Activated CD4-positive, alpha-beta T cell treated with anti-CD3 and anti-CD28 coated beads for 36 hours (primary cell): ENCODE measurements around the gene MMP11. TPM values are rescaled to one million over a fixed set of nuclear protein-coding genes. Genes with fewer than 3 reads are reported as not detected.

Experiments used
- ATAC-seq: fragments of 200-7000 bp; cut with Tn5 transposase; one replicate; pipeline ENCODE4 v1.10.0; 2021; ENCODE audit warnings: mild to moderate bottlenecking, moderate library complexity
- CTCF ChIA-PET: fragments of 350-600 bp; sonication (Branson Sonifier 250); formaldehyde crosslinking; loops from one replicate; lab custom pipeline; 2021; ENCODE audit warnings: antibody characterized with exemption; lab: Charles Lee
- POLR2A ChIA-PET: fragments of 350-600 bp; sonication (Branson Sonifier 250); formaldehyde crosslinking; loops from one replicate; lab custom pipeline; 2021; ENCODE audit warnings: antibody characterized with exemption, inconsistent platforms; lab: Charles Lee
- DNase-seq: peaks from one replicate; pipeline ENCODE4 v3.0.0-alpha.2; 2020
- H3K27ac Mint-ChIP-seq: one replicate; pipeline ENCODE4 v1.8.0; 2021; ENCODE audit warnings: mixed read lengths
- H3K27me3 Mint-ChIP-seq: one replicate; pipeline ENCODE4 v1.8.0; 2021; ENCODE audit warnings: mixed read lengths
- H3K36me3 Mint-ChIP-seq: one replicate; pipeline ENCODE4 v1.8.0; 2021; ENCODE audit warnings: low read depth, mixed read lengths
- H3K4me1 Mint-ChIP-seq: one replicate; pipeline ENCODE4 v1.8.0; 2021; ENCODE audit warnings: mixed read lengths
- H3K4me3 Mint-ChIP-seq: one replicate; pipeline ENCODE4 v1.8.0; 2021; ENCODE audit warnings: mild to moderate bottlenecking, moderate library complexity, mixed read lengths
- H3K9me3 Mint-ChIP-seq: one replicate; pipeline ENCODE4 v1.8.0; 2021; ENCODE audit warnings: low read depth, mixed read lengths
- intact Hi-C, 2 experiments: fragments of 100-400 bp; cut with DNase I in 1 of 2; cut with micrococcal nuclease in 1 of 2; formaldehyde crosslinking; loops; one replicate each; pipeline versions ENCODE4 v1.14.2 to v1.15.1; 2022 to 2024; cut with DNase I, micrococcal nuclease
- total RNA-seq, 2 experiments: library from RNA; stranded (reverse); gene quantifications; one replicate each; pipeline ENCODE4 v1.2.3, GENCODE V29; 2021

Gene MMP11
- total RNA-seq, 2 experiments from 2014 or later = 0.32 to 1.1 TPM

DNA sequence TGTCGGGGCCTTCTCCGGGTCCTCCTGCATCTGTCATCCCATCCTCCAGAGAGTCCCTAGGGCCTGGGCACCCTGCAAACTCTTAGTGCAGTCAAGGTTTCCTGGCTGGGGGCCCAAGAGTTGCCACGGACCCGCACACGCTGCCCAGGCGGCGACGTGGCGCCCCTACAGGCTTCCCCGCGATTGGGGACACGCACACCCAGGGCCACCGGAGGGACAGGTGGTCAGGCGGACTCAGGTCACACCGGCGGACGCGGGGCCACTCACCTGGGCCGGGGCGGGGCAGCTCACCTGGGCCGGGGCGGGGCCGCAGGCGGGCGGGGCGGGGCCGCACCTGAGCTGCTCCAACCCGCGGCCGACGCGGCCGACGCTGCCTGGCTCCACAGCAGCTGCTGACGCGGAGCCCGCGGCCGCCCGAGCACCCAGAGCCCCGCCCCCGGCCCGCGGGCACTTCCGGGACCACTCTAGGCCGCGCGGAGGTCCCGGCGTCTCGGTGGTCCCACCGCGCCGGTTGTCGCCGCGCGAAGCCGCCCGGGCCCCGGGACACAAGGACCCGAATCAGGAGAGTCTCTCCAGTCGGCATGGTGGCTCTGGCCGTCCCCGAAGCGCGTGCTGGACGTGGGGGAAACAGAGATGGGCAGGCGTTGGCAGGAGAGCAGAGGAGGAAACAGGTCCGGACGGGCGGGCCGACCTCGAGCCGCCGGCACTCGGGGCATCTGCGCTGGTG is 21.8 kb upstream of the MMP11 start, which contains the start of gene ZNF70:
TSS of gene ZNF70 (minus strand) at position 399 of the 727 bp plus-strand sequence. CDS start 5,972 bp downstream, outside the sequence.
- peak within 1 kb of the TSS; percentile 77 for H3K4me3 Mint-ChIP-seq
- H3K27me3 Mint-ChIP-seq = peaks cover 2% of the 10 kb centered on the region
- H3K4me1 Mint-ChIP-seq = peaks cover 11% of the 10 kb centered on the region
- CTCF ChIA-PET = no interaction called here
- intact Hi-C loops = loop anchor here (1.0 to 5.0 kb wide), 11 partner anchors 14 to 209 kb away; partner anchors contain the start of genes CHCHD10 (in 1 of the 2), DERL3 (in 1 of the 2), MIF (in 1 of the 2) and SMARCB1 (in 1 of the 2)
- no peaks in the 10 kb centered on the region for H3K9me3 Mint-ChIP-seq
- ATAC-seq = peak; percentile 99
- POLR2A ChIA-PET = interaction anchor here (0.7 to 1.2 kb wide), 3 partner anchors 37 to 143 kb away, joined by 3 to 4 read pairs (median 3); partner anchors contain the start of genes MIF and SLC2A11
- peak; percentile 91 for DNase-seq
- peak within 1 kb of the TSS; percentile 56 for H3K27ac Mint-ChIP-seq
- peaks cover 5% of the 10 kb centered on the region for H3K36me3 Mint-ChIP-seq

- peaks cover 11% of the 10 kb centered on the region for H3K4me1 Mint-ChIP-seq
- CTCF ChIA-PET = no interaction called here
- intact Hi-C loops = loop anchor here (1.0 to 5.0 kb wide), 11 partner anchors 13 to 209 kb away; partner anchors contain the start of genes CHCHD10 (in 1 of the 2), DERL3 (in 1 of the 2), MIF (in 1 of the 2) and SMARCB1 (in 1 of the 2)
Measured at GRCh38 chr22:23751441-23751996, 21.1 kb upstream of the MMP11 start.

GRCh38 chr22:23752090-23752691 is 20.5 kb upstream of the MMP11 start:
- Mint-ChIP-seq H3K9me3 (no peaks in the 10 kb centered on the region), H3K36me3 (no peaks in the 10 kb centered on the region), H3K4me1 (peaks cover 11% of the 10 kb centered on the region), H3K27me3 (peaks cover 2% of the 10 kb centered on the region), H3K4me3 (peak overlapping the region; percentile 77), H3K27ac (no peak overlapping the region)
- ChIA-PET CTCF (no interaction called here), POLR2A (interaction anchor here (0.5 kb wide), 1 partner anchor 33 kb away, joined by 6 read pairs; no protein-coding TSS in a partner anchor)
- no peak for DNase-seq
- intact Hi-C loops = loop anchor here (5.0 kb wide), 2 partner anchors 45 to 210 kb away; no protein-coding TSS in a partner anchor
- ATAC-seq = no peak

More at GRCh38 chr22:23751441-23751996, 21.1 kb upstream of the MMP11 start:
- peak; percentile 17 for ATAC-seq
- peak overlapping the region; percentile 77 for H3K4me3 Mint-ChIP-seq
- no peaks in the 10 kb centered on the region for H3K9me3 Mint-ChIP-seq
- peaks cover 3% of the 10 kb centered on the region for H3K36me3 Mint-ChIP-seq
- no peak for DNase-seq
- peak overlapping the region; percentile 31 for H3K27ac Mint-ChIP-seq
- POLR2A ChIA-PET = interaction anchor here (0.5 to 1.2 kb wide), 3 partner anchors 33 to 143 kb away, joined by 3 to 6 read pairs (median 4); partner anchors contain the start of gene MIF
- H3K27me3 Mint-ChIP-seq = peaks cover 2% of the 10 kb centered on the region

DNA sequence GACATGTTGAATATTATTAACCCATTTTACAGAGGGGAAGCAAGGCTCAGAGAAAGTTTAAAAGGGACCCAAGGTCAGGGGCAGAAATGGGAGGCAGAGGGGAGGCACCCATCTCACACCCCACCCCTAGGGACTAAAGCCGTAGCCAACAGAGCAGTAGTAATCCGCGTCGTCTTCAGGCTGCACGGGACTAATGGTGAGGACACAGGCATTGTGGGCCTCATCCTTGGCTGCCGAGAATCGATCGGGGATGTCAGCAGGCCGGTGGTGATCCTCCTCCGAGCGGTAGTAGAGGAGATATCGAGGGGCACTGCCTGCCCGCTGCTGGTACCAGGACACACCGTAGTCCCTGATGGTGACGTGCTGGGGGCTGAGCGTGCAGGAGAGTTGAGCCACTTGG is 19.9 kb upstream of the MMP11 start:
- H3K36me3 Mint-ChIP-seq = no peaks in the 10 kb centered on the region
- H3K4me3 Mint-ChIP-seq = no peak overlapping the region
- ChIA-PET POLR2A (no interaction called here), CTCF (no interaction called here)
- intact Hi-C loops = loop anchor here (5.0 kb wide), 2 partner anchors 45 to 210 kb away; no protein-coding TSS in a partner anchor
- ATAC-seq (no peak), DNase-seq (no peak)
- H3K27me3 Mint-ChIP-seq = peaks cover 2% of the 10 kb centered on the region
- H3K9me3 Mint-ChIP-seq = no peaks in the 10 kb centered on the region
- H3K4me1 Mint-ChIP-seq = peaks cover 11% of the 10 kb centered on the region
- no peak overlapping the region for H3K27ac Mint-ChIP-seq

DNA sequence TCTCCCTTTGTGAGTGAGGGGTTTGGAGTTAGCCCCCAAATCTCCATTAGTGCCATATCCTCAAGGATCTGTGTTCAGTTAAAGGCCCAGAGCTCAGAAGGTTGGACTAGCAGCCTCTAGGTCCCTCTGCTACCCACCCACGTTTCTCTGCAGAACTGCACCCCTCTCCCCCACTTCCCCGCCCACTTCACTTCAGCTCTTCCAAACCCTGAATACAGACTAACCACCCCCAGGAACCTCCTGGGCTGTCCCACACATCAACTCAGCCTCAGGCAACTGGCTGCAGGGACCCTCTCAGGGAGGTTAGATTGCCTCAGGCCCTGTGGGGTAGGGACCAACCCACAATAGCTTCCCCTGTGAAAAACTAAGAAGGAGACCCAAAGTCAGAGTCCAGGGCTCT is 19.3 kb upstream of the MMP11 start:
- CTCF ChIA-PET = interaction anchor here (0.7 kb wide), 1 partner anchor 125 kb away, joined by 3 read pairs; no protein-coding TSS in a partner anchor
- no peak overlapping the region for H3K4me3 Mint-ChIP-seq
- intact Hi-C loops = loop anchor here (5.0 kb wide), 2 partner anchors 46 to 211 kb away; no protein-coding TSS in a partner anchor
- H3K27me3 Mint-ChIP-seq = peaks cover 2% of the 10 kb centered on the region
- DNase-seq = no peak
- no peaks in the 10 kb centered on the region for H3K36me3 Mint-ChIP-seq
- POLR2A ChIA-PET = no interaction called here
- H3K27ac Mint-ChIP-seq = no peak overlapping the region
- peaks cover 11% of the 10 kb centered on the region for H3K4me1 Mint-ChIP-seq
- ATAC-seq = no peak
- no peaks in the 10 kb centered on the region for H3K9me3 Mint-ChIP-seq

- no peak within 1 kb of the TSS for H3K4me3 Mint-ChIP-seq
- H3K4me1 Mint-ChIP-seq = peaks cover 11% of the 10 kb centered on the region
- ChIA-PET POLR2A (no interaction called here), CTCF (interaction anchor here (0.6 to 1.1 kb wide), 5 partner anchors 32 to 286 kb away, joined by 3 read pairs; no protein-coding TSS in a partner anchor)
- peaks cover 2% of the 10 kb centered on the region for H3K27me3 Mint-ChIP-seq
- H3K9me3 Mint-ChIP-seq = no peaks in the 10 kb centered on the region
- DNase-seq = no peak
- intact Hi-C loops = loop anchor here (5.0 kb wide), 2 partner anchors 47 to 212 kb away; no protein-coding TSS in a partner anchor
- ATAC-seq = no peak
- no peak within 1 kb of the TSS for H3K27ac Mint-ChIP-seq
- no peaks in the 10 kb centered on the region for H3K36me3 Mint-ChIP-seq
Measured at GRCh38 chr22:23754220-23754919, 18.3 kb upstream of the MMP11 start, which contains the start of gene VPREB3. TSS of gene VPREB3 (minus strand) at chr22:23754425. CDS start at chr22:23754363, 62 bp downstream.

DNA sequence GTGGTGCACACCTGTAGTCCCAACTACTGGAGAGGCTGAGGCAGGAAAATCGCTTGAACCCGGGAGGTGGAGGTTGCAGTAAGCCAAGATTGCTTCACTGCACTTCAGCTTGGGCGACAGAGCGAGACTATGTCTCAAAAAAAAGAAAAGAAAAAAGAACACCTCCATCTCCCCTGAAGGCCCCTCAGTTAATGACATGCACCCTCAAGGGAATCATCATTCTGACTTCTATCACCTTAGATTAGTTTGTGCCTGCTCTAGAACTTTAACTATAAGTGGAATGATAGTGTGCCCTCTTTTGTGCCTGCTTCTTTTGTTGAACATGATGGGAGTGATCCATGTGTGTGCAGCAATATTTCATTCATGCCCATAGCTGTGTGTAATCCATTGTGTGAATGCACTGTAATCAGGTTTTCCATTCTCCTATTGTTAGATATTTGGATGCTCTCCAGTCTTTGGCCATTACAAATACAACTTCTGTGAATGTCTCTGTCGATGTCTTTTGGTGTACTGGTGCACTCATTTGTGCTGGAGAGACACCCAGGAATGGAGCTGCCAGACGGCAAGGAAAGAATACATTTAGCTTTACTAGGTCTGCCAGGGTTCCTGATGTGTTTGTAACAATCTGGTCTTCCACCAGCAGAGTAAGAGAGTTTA is 17.5 kb upstream of the MMP11 start:
- Mint-ChIP-seq H3K36me3 (no peaks in the 10 kb centered on the region), H3K4me1 (peaks cover 6% of the 10 kb centered on the region), H3K27me3 (no peaks in the 10 kb centered on the region), H3K27ac (no peak overlapping the region), H3K9me3 (no peaks in the 10 kb centered on the region), H3K4me3 (no peak overlapping the region)
- ATAC-seq (no peak), DNase-seq (no peak)
- ChIA-PET CTCF (interaction anchor here (0.6 to 1.1 kb wide), 2 partner anchors 31 to 285 kb away, joined by 3 read pairs; no protein-coding TSS in a partner anchor), POLR2A (no interaction called here)
- intact Hi-C loops = loop anchor here (5.0 kb wide), 2 partner anchors 48 to 213 kb away; no protein-coding TSS in a partner anchor

DNA sequence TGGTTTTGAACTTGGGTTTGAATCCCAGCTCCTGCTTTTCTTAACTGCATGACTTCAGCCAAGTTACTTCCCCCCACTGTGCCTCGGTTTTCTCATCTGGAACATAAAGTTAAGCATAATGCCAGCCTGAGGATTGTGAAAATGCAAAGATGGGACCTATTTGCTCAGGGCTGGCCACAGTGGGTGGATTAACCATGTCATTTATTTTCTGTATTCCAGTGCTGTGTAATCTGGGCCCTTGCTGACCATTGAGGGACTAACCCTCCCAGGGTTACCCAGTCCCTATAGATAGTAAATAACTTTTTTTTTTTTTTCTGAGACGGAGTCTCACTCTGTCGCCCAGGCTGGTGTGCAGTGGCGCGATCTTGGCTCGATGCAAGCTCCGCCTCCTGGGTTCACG is 16.9 kb upstream of the MMP11 start:
- Mint-ChIP-seq H3K9me3 (no peaks in the 10 kb centered on the region), H3K4me3 (no peak overlapping the region), H3K27ac (no peak overlapping the region), H3K4me1 (no peaks in the 10 kb centered on the region), H3K27me3 (no peaks in the 10 kb centered on the region), H3K36me3 (no peaks in the 10 kb centered on the region)
- ChIA-PET POLR2A (no interaction called here), CTCF (interaction anchor here (1.1 kb wide), 1 partner anchor 30 kb away, joined by 3 read pairs; no protein-coding TSS in a partner anchor)
- no peak for DNase-seq
- intact Hi-C loops = no loop called here
- no peak for ATAC-seq

- no peak for DNase-seq
- Mint-ChIP-seq H3K9me3 (no peaks in the 10 kb centered on the region), H3K4me3 (no peak overlapping the region), H3K36me3 (no peaks in the 10 kb centered on the region), H3K27ac (no peak overlapping the region), H3K27me3 (no peaks in the 10 kb centered on the region), H3K4me1 (no peaks in the 10 kb centered on the region)
- CTCF ChIA-PET = no interaction called here
- intact Hi-C loops = no loop called here
- ATAC-seq = no peak
- POLR2A ChIA-PET = no interaction called here
Measured at GRCh38 chr22:23756891-23757290, 15.8 kb upstream of the MMP11 start.

- H3K4me3 Mint-ChIP-seq = no peak overlapping the region
- CTCF ChIA-PET = interaction anchor here (0.7 kb wide), 1 partner anchor 26 kb away, joined by 3 read pairs; no protein-coding TSS in a partner anchor
- intact Hi-C loops = no loop called here
- H3K27ac Mint-ChIP-seq = no peak overlapping the region
- peaks cover 2% of the 10 kb centered on the region for H3K36me3 Mint-ChIP-seq
- no peaks in the 10 kb centered on the region for H3K27me3 Mint-ChIP-seq
- H3K9me3 Mint-ChIP-seq = no peaks in the 10 kb centered on the region
- POLR2A ChIA-PET = no interaction called here
- ATAC-seq (no peak), DNase-seq (no peak)
- H3K4me1 Mint-ChIP-seq = peaks cover 20% of the 10 kb centered on the region
Measured at GRCh38 chr22:23759566-23759965, 13.1 kb upstream of the MMP11 start.
